Stimulated activated naive CD4-positive, alpha-beta T cell (primary cell): Measurements from ENCODE around the gene COL28A1.
"Not testable (repeated sequence)": the region's sequence is repeated elsewhere in the genome, so short reads cannot be mapped to it uniquely, and the experiment has no call there.

ENCODE experiments used
- DNase-seq, 6 experiments: peaks; one replicate each; lab custom pipeline; 2025; lab: John Stamatoyannopoulos, UW

Gene COL28A1

DNA sequence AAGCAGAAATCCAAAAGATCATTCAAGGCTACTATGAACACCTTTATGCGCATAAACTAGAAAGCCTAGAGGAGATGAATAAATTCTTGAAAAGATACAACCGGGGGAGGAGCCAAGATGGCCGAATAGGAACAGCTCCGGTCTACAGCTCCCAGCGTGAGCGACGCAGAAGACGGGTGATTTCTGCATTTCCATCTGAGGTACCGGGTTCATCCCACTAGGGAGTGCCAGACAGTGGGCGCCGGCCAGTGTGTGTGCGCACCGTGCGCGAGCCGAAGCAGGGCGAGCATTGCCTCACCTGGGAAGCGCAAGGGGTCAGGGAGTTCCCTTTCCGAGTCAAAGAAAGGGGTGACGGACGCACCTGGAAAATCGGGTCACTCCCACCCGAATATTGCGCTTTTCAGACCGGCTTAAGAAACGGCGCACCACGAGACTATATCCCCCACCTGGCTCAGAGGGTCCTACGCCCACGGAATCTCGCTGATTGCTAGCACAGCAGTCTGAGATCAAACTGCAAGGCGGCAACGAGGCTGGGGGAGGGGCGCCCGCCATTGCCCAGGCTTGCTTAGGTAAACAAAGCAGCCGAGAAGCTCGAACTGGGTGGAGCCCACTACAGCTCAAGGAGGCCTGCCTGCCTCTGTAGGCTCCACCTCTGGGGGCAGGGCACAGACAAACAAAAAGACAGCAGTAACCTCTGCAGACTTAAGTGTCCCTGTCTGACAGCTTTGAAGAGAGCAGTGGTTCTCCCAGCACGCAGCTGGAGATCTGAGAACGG is 70.5 kb downstream of the COL28A1 start:
- not testable (repeated sequence) for DNase-seq

DNA sequence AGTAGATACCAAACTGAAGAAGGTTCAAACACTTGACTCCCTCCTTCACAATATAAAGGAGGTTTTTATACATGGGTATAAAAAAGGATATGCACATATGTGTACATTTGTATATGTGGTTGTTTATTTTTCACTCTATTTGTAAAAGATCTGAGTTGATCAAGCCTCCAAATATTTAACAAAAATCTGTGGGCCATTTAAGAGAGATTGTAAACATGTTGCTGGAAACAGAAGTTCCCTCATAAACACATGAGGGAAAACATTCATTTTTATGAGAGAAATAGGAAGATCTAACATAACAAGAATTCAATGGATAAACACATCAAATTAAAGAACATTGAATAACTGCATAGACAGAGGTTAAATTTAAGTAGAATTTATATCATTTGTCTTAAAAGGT is 81.7 kb downstream of the COL28A1 start:
- no peak for DNase-seq

DNA sequence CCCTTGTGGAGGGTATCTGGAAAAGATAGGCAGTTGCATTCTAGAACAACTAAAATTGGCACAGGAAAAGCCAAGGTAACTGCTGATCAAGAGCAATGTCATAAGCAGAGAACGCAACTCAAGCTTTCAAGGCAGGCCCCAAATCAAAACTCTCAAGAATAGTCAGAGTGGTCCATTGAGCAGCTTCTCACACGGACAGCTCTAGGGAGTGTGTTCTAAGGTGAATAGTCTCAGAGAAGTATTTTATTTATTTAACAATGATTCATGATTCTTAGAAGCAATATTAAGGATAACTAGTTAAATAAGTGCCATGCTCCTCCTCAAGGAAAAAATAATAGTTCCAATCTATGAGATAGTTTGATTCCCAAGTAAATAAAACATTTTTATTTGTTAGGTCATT is 83.0 kb downstream of the COL28A1 start:
- DNase-seq: no peak

DNA sequence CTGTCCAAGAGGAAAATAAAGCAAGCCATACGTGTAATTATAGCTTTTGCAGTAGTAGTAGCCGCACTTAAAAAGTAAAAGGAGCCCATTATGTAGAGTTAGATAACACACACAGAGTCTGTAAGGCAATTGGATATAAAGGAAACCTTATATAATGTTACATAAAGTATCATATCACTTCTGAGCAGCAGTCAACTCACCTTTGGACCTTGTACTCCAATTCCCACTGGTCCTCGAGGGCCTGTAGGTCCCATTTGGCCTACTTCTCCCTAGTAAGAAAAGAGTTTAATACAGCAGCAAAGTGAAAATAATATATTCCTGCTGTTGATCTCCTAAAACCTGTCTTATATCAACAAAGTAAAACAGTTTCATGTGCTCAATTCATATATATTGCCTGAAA is 83.6 kb downstream of the COL28A1 start:
- DNase-seq: no peak

- DNase-seq: no peak
Measured at GRCh38 chr7:7449055-7449454, 86.6 kb downstream of the COL28A1 start.

GRCh38 chr7:7446616-7447015 is 89.1 kb downstream of the COL28A1 start:
- no peak for DNase-seq

DNA sequence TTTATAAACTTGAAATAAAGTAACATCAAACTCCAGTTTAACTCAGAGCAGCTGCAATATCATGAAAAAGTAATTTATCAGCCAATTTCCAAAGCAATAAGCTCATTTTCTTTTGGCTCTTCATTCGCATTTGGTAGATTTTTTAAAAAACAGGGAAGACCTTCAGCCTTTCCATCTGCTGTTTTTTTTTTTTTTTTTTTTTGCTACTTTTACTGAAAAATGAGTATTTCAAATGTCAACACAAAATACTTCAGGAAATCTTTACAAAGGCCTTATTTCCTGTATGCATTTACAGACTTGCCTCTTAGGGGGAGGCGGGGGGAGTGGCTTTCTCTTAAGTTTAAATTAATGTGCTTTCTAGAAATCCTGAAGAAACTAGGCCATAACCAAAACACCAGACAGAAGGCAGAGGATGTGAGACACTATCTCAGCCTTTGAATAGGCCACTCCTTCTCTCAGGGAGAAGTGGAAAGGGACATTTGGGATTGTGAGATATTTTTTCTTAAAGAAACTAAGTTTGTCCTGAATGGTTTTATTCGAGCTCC is 91.8 kb downstream of the COL28A1 start:
- DNase-seq: no peak

DNA sequence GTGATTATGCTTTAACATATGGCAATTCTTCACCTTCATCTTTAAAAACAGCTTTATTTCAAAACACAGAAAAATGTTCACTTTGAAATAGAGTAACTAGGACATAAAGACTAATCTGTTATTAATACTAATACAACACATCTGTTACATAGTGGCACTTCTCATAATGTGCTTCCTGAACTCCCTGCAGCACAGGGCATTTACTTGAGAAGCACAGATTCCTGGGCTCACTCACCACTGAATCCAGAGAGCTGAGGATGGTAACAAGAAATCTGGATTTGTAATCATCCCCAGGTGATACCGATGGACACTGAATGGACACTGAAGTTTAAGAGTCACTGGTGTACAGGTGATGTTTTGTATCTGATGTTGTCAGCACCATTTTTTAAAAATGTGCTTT is 96.1 kb downstream of the COL28A1 start:
- no peak for DNase-seq

DNA sequence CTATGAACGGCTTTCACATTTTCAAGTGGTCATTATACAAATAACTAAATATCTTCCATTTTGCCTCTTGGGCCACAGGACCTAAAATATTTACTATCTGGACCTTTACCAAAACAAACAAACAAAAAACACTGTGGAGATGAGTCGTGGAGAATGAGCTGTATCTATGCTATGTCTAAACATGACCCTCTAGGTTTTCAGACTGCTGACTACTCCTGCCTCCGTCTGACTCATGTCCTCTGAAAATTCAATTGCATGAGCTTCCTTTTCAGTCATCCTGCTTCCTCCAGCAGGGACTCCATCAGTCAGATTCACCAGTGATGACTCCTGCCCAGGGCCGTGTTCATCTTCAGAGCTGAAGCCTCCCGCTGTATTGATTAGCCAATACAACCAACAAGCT is 96.8 kb downstream of the COL28A1 start:
- no peak for DNase-seq

- no peak for DNase-seq
Measured at GRCh38 chr7:7435978-7436377, 99.7 kb downstream of the COL28A1 start.

DNA sequence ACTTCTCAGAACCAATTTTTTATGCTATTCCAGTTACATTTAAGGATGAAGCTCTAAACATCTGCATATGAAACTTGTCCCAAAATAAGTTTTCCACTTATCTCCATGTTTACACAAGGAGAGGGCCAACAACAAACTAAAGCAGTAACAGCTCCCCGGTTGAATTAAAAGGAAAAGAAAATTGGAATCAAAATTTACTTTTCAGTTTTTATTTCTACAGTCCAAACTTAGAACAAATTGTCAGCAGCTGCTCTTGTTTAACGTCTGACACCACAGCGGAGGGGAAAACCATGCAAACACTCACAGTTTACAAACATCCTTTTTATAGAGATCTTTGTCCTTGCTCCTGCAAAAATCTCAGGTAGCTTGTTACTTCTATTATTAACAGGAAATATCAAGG is 101.3 kb downstream of the COL28A1 start:
- DNase-seq: no peak

- no peak for DNase-seq
Measured at GRCh38 chr7:7433811-7434210, 101.9 kb downstream of the COL28A1 start.

- no peak for DNase-seq
Measured at GRCh38 chr7:7432979-7433378, 102.7 kb downstream of the COL28A1 start.

DNA sequence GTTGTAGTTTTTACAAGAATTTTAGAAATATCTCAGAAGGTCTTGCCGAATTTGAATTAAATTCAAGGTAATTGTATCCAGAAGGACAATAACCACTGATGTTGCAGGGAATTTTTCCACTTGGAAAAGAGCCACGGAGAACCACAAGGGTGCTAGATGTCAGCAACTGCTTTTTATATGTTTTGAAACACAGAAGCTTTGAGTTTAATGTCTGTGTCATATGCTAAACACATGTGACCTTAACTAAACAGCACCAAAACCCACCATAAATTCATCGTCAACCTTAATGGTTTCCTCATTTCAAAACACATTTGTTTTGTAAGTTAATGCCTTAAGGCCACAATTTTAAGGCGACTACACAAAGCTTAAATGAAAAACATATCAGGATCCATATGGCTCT is 106.9 kb downstream of the COL28A1 start:
- no peak for DNase-seq

DNA sequence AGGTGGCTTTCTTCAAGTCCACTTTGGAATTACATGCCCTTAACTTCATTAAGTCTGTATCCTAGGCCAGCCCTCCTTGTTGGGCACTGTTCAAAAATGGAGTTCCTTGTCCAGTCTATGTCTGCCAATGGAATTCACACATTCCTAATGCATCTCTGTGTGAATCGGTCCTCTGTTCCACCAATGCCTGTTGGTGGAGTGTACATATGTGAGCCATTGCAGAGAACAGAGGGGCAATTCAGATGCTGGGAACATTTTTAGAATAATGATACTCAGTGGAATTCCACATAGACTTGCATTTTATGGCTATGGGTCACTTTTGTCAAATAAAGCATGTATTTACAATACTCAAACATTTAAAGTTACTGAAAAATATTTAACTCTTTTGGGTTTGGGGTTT is 108.3 kb downstream of the COL28A1 start:
- no peak for DNase-seq

GRCh38 chr7:7426676-7427075 is 109.0 kb downstream of the COL28A1 start:
- no peak for DNase-seq

DNA sequence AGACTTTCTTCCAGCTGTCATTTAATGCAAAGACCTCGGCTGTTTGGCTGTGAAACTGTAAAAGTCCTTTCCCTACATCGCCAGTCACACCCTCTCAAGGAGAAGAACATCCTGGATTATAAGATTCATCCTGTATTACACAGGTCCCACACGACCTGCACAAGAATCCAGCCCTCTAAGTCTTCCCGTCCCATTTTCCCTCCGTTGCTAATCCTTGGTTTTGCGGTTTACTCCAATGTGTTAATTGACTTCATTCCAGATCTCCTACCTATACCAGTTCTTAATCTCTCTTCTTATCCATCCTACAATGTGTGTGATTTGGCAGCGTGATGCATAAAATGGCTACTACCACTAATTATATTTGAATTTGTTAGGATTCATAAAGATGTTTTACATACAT is 110.4 kb downstream of the COL28A1 start:
- no peak for DNase-seq

- DNase-seq: peak in 5 of 6 experiments; percentile 1 to 27 (median 18)
Measured at GRCh38 chr7:7424151-7424873, 111.4 kb downstream of the COL28A1 start.

- DNase-seq: no peak
Measured at GRCh38 chr7:7422641-7423040, 113.0 kb downstream of the COL28A1 start.

DNA sequence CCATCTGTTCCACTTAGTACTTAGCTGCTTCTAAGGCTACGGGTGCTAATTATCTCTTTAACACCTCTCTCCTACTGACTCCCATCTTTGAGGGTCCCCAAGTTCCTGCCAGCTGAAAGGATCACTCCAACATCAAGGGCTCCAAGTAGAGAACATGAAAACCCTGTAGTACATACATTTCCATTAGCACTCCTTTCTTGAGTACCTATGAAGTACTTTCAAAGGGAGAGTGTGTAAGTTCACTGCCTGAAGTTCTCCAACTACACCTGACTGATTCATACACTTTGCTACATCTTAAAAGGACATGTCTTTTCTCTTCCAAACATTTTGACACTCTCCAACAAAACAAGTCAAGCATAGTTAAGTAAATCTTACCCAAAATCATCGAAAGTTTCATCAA is 113.8 kb downstream of the COL28A1 start:
- DNase-seq: no peak

GRCh38 chr7:7418997-7419396 is 116.7 kb downstream of the COL28A1 start:
- DNase-seq: no peak

GRCh38 chr7:7417851-7418250 is 117.8 kb downstream of the COL28A1 start:
- DNase-seq: no peak

DNA sequence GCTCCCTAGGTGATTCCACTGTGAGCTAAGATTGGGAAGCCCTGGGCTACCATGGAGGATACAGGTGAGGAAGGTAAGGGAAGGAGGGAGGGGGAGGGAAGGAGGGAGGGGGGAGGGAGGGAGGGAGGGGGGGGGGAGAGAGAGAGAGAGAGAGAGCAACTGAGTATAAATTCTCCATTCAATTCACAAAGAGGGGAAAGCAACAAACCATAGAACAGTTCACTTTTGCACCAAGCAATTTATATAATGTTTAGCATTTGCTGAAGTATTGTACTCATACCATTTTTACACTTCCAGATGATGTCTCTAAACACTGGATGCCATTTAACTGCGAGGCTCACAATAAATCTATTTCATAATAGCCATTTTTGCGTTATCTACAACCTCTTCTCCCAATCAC is 118.3 kb downstream of the COL28A1 start:
- no peak for DNase-seq
